HG03469 (cell line): ENCODE data around the gene DMD.
A peak's percentile ranks its signal among the peaks of the same experiment; 100 is the strongest.

ENCODE experiments used
- ATAC-seq: cut with Tn5 transposase; IDR thresholded peaks from one replicate; pipeline ENCODE4 v1.9.1; 2021; ENCODE audit warnings: mild to moderate bottlenecking, moderate library complexity, moderate number of reproducible peaks; ENCODE audit not compliant: unreplicated experiment

The DMD gene

GRCh38 chrX:31329298-31329697, 1882.1 kb downstream of the DMD start:
- ATAC-seq = no peak

GRCh38 chrX:31323658-31324057, 1887.7 kb downstream of the DMD start:
- peak; percentile 98 for ATAC-seq

GRCh38 chrX:31320740-31321139, 1890.6 kb downstream of the DMD start:
- ATAC-seq = no peak

- no peak for ATAC-seq
Measured at GRCh38 chrX:31319586-31319985, 1891.8 kb downstream of the DMD start.

GRCh38 chrX:31318866-31319265, 1892.5 kb downstream of the DMD start:
- ATAC-seq = no peak

- no peak for ATAC-seq
Measured at GRCh38 chrX:31316340-31316991, 1894.9 kb downstream of the DMD start.

- ATAC-seq = no peak
Measured at GRCh38 chrX:31314921-31315320, 1896.4 kb downstream of the DMD start.

GRCh38 chrX:31307952-31308351, 1903.4 kb downstream of the DMD start:
- no peak for ATAC-seq

- ATAC-seq = no peak
Measured at GRCh38 chrX:31302573-31303075, 1908.7 kb downstream of the DMD start.

GRCh38 chrX:31301941-31302340, 1909.4 kb downstream of the DMD start:
- ATAC-seq = no peak

- no peak for ATAC-seq
Measured at GRCh38 chrX:31301203-31301602, 1910.1 kb downstream of the DMD start.

- no peak for ATAC-seq
Measured at GRCh38 chrX:31298916-31299315, 1912.4 kb downstream of the DMD start.

- ATAC-seq = no peak
Measured at GRCh38 chrX:31297881-31298280, 1913.5 kb downstream of the DMD start.

- ATAC-seq = no peak
Measured at GRCh38 chrX:31294475-31294874, 1916.9 kb downstream of the DMD start.

GRCh38 chrX:31293409-31293808, 1917.9 kb downstream of the DMD start:
- ATAC-seq = peak; percentile 62

GRCh38 chrX:31291131-31291530, 1920.2 kb downstream of the DMD start:
- ATAC-seq = no peak

GRCh38 chrX:31287861-31288260, 1923.5 kb downstream of the DMD start:
- no peak for ATAC-seq

GRCh38 chrX:31280580-31280979, 1930.8 kb downstream of the DMD start:
- ATAC-seq = no peak

GRCh38 chrX:31279359-31279758, 1932.0 kb downstream of the DMD start:
- no peak for ATAC-seq

- ATAC-seq = no peak
Measured at GRCh38 chrX:31272472-31272775, 1938.9 kb downstream of the DMD start.

- ATAC-seq = no peak
Measured at GRCh38 chrX:31271615-31272471, 1939.5 kb downstream of the DMD start.

- ATAC-seq = no peak
Measured at GRCh38 chrX:31269914-31270313, 1941.4 kb downstream of the DMD start.
